OCI-LY3 (cell line): ENCODE data around the gene CFAP45.

ENCODE experiments used
- CTCF ChIP-seq: fragments of 200-600, 300-600 bp; sonication (generic); IDR thresholded peaks from 2 replicates; pipeline ENCODE4 v1.5.1; 2014; ENCODE audit warnings: antibody characterized with exemption, low read length, low read depth
- EZH2phosphoT487 ChIP-seq: fragments of 200-600 bp; shearing (Covaris generic); IDR thresholded peaks from 2 replicates; pipeline ENCODE4 v1.6.1; 2018; ENCODE audit warnings: antibody characterized with exemption, mixed run types, low read depth

DNA sequence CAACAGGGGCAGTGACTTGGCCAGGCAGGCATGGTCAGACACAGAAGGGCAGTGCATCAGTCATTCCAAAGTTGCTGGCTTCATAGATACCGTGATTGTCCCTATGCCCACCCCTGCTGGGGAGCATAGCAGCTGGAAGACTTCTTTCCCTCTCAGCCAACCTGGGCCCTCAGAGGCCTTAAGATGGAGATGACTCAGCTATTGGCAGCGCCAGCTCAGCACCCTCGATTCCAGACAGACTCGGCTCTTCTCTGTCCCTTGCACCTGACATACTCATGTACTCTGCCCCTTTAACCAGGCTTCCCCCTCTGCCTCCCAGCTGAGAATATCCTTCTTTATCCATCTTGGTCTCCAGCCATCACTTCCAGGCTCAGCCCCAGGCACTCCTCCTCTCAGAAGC lies 56.5 kb downstream of the CFAP45 start:
- TF ChIP-seq CTCF (no peak), EZH2phosphoT487 (no peak)
